SK-N-SH (cell line): Measurements from ENCODE around the gene PRRX1. TPM values are rescaled to one million over a fixed set of nuclear protein-coding genes. Genes with fewer than 3 reads are reported as not detected.

Experiments used
- CTCF ChIA-PET: fragments of 300-600, 350-600 bp; formaldehyde crosslinking; extraction: SDS; loops from one replicate; lab custom pipeline; 2021; lab: Yijun Ruan, JAX
- POLR2A ChIA-PET: fragments of 350-600 bp; sonication (Branson Sonifier 250); formaldehyde crosslinking; extraction: SDS; loops from one replicate; lab custom pipeline; 2020; ENCODE audit warnings: antibody characterized with exemption, inconsistent platforms; lab: Yijun Ruan, JAX
- DNase-seq: peaks from one replicate; pipeline ENCODE4 v3.0.0; 2012
- H2AFZ ChIP-seq: fragments of 200-600 bp; sonication (generic); 2 replicates; pipeline ENCODE4 v1.8.1; 2016; ENCODE audit warnings: antibody characterized with exemption, mild to moderate bottlenecking, low read depth
- H3F3A ChIP-seq: fragments of 200-600 bp; sonication (generic); replicated peaks from 2 replicates; pipeline ENCODE3; 2016; ENCODE audit warnings: antibody characterized with exemption, mild to moderate bottlenecking; ENCODE audit not compliant: insufficient read depth
- H3K27ac ChIP-seq, 2 experiments: fragments of 200-500 bp in 1 of 2; fragments of 200-600 bp in 1 of 2; sonication (Bioruptor generic) in 1 of 2; sonication (generic), shearing (Covaris generic) in 1 of 2; 2 replicates each; pipeline versions ENCODE4 v1.5.1 to v1.6.1; 2014 to 2016; ENCODE audit warnings: low read depth in 2 of 2, inconsistent platforms in 1 of 2, low read length in 1 of 2, mild to moderate bottlenecking in 1 of 2, mixed read lengths in 1 of 2
- H3K27me3 ChIP-seq: fragments of 200-600 bp; sonication (generic), shearing (Covaris generic); 2 replicates; pipeline ENCODE4 v1.6.1; 2016; ENCODE audit warnings: mixed run types; ENCODE audit not compliant: insufficient read depth
- H3K36me3 ChIP-seq, 2 experiments: fragments of 200-500 bp in 1 of 2; fragments of 200-600 bp in 1 of 2; sonication (Bioruptor generic) in 1 of 2; sonication (generic) in 1 of 2; replicated peaks in 1 of 2; 2 replicates each; pipeline versions ENCODE3 to v1.5.1; 2014 to 2016; ENCODE audit warnings: low read length in 1 of 2, mild to moderate bottlenecking in 1 of 2; ENCODE audit not compliant: insufficient read depth in 2 of 2, control insufficient read depth in 1 of 2
- H3K4me1 ChIP-seq, 2 experiments: fragments of 200-500 bp in 1 of 2; fragments of 200-600 bp in 1 of 2; sonication (Bioruptor generic) in 1 of 2; sonication (generic), shearing (Covaris generic) in 1 of 2; 2 replicates each; pipeline versions ENCODE4 v1.5.1 to v1.6.1; 2014 to 2016; ENCODE audit warnings: low read depth in 1 of 2, low read length in 1 of 2, mixed run types in 1 of 2; ENCODE audit not compliant: insufficient read depth in 2 of 2, control insufficient read depth in 1 of 2
- H3K4me2 ChIP-seq: fragments of 200-600 bp; sonication (generic), shearing (Covaris generic); 2 replicates; pipeline ENCODE4 v1.6.1; 2017; ENCODE audit warnings: mixed run types
- H3K4me3 ChIP-seq, 2 experiments: fragments of 200-500 bp in 1 of 2; fragments of 200-600 bp in 1 of 2; sonication (Bioruptor generic) in 1 of 2; sonication (generic), shearing (Covaris generic) in 1 of 2; 2 replicates each; pipeline versions ENCODE4 v1.5.1 to v1.8.1; 2014 to 2016; ENCODE audit warnings: low read depth in 2 of 2, inconsistent platforms in 1 of 2, low read length in 1 of 2, mild to moderate bottlenecking in 1 of 2, mixed read lengths in 1 of 2, moderate library complexity in 1 of 2
- H3K79me2 ChIP-seq: fragments of 200-600 bp; sonication (generic); 2 replicates; pipeline ENCODE4 v1.8.1; 2017; ENCODE audit warnings: mild to moderate bottlenecking; ENCODE audit not compliant: insufficient read depth
- H3K9ac ChIP-seq: fragments of 200-600 bp; sonication (generic); 2 replicates; pipeline ENCODE4 v1.6.1; 2017; ENCODE audit warnings: mixed run types
- H3K9me2 ChIP-seq: fragments of 200-600 bp; sonication (generic); 2 replicates; pipeline ENCODE4 v1.6.1; 2017; ENCODE audit warnings: mixed run types
- H3K9me3 ChIP-seq: fragments of 200-600 bp; sonication (generic); 2 replicates; pipeline ENCODE4 v1.6.1; 2017; ENCODE audit warnings: mixed run types, mild to moderate bottlenecking, moderate library complexity
- H4K20me1 ChIP-seq: fragments of 200-600 bp; sonication (generic); 2 replicates; pipeline ENCODE4 v1.6.1; 2017; ENCODE audit warnings: mild to moderate bottlenecking, mixed run types; ENCODE audit not compliant: insufficient read depth
- CTCF ChIP-seq: fragments of 200-600 bp; sonication (generic); IDR thresholded peaks from 2 replicates; pipeline ENCODE4 v1.6.1; 2017; ENCODE audit warnings: antibody characterized with exemption, mild to moderate bottlenecking, moderate library complexity
- EP300 ChIP-seq, 2 experiments: IDR thresholded peaks; 2 replicates each; pipeline versions ENCODE4 v1.4.0 to v1.6.1; 2012; ENCODE audit warnings: borderline replicate concordance in 1 of 2, low read depth in 1 of 2, low read length in 1 of 2
- MAX ChIP-seq: IDR thresholded peaks from 2 replicates; pipeline ENCODE4 v1.4.0; 2012; ENCODE audit warnings: low read depth
- MXI1 ChIP-seq: IDR thresholded peaks from 2 replicates; pipeline ENCODE4 v1.6.1; 2012; ENCODE audit warnings: mild to moderate bottlenecking, low read depth, low read length, improper control_type of control experiment
- NRF1 ChIP-seq: IDR thresholded peaks from 2 replicates; pipeline ENCODE4 v1.6.1; 2012; ENCODE audit warnings: low read depth, mild to moderate bottlenecking, low read length
- PBX3 ChIP-seq: IDR thresholded peaks from 2 replicates; pipeline ENCODE4; 2012
- RAD21 ChIP-seq: IDR thresholded peaks from 2 replicates; pipeline ENCODE4 v1.6.1; 2012; ENCODE audit warnings: mild to moderate bottlenecking, low read length
- RCOR1 ChIP-seq: fragments of 150-350 bp; IDR thresholded peaks from 2 replicates; pipeline ENCODE4 v1.6.1; 2017; ENCODE audit warnings: antibody characterized with exemption, low read length
- REST ChIP-seq: IDR thresholded peaks from 2 replicates; pipeline ENCODE4 v1.6.1; 2012; ENCODE audit warnings: mild to moderate bottlenecking, low read depth, low read length, moderate library complexity
- RFX5 ChIP-seq: IDR thresholded peaks from 2 replicates; pipeline ENCODE4 v1.6.1; 2012; ENCODE audit warnings: mild to moderate bottlenecking, improper control_type of control experiment, low read length
- RXRA ChIP-seq: IDR thresholded peaks from 2 replicates; pipeline ENCODE4 v1.4.0; 2012; ENCODE audit warnings: low read depth, mild to moderate bottlenecking, borderline replicate concordance
- SIN3A ChIP-seq: IDR thresholded peaks from 2 replicates; pipeline ENCODE4 v1.6.1; 2012; ENCODE audit warnings: low read depth, mild to moderate bottlenecking, low read length, moderate library complexity, borderline replicate concordance
- TAF1 ChIP-seq: IDR thresholded peaks from 2 replicates; pipeline ENCODE4 v1.6.1; 2012; ENCODE audit warnings: low read depth, mild to moderate bottlenecking, low read length, moderate library complexity, borderline replicate concordance
- TCF12 ChIP-seq: IDR thresholded peaks from 2 replicates; pipeline ENCODE4 v1.4.0; 2012
- USF1 ChIP-seq: IDR thresholded peaks from 2 replicates; pipeline ENCODE4 v1.4.0; 2012; ENCODE audit warnings: low read depth, borderline replicate concordance
- YY1 ChIP-seq: IDR thresholded peaks from 2 replicates; pipeline ENCODE4 v1.4.0; 2012; ENCODE audit warnings: low read depth, mild to moderate bottlenecking
- ZBTB33 ChIP-seq: IDR thresholded peaks from 2 replicates; pipeline ENCODE4 v1.4.0; 2012; ENCODE audit warnings: low read depth, borderline replicate concordance
- WGBS: methylation state at CpG from one replicate; pipeline ENCODE4 v1.1.6; 2017; ENCODE audit warnings: low lambda C conversion rate; 5-methylcytosine and 5-hydroxymethylcytosine counted together
- polyA plus RNA-seq, 3 experiments: library from polyadenylated mRNA; depleted of rRNA; stranded (reverse); fragments of >200 nt; gene quantifications; 2 replicates each; pipeline ENCODE4 v1.2.3, GENCODE V29; 2012

Gene PRRX1
- polyA plus RNA-seq, 1 of the 3 experiments (the other 2 are of a cell fraction), result 356 TPM

GRCh38 chr1:170630977-170631376 is 33.0 kb upstream of the PRRX1 start:
- H3K27ac ChIP-seq, result no peak overlapping the region
- no peak for DNase-seq
- no peaks in the 10 kb centered on the region for H4K20me1 ChIP-seq
- no peak overlapping the region for H3K4me2 ChIP-seq
- CTCF ChIA-PET, result no interaction called here
- peaks cover 0 to 12% of the 10 kb centered on the region in 2 experiments; a peak in 3 of 4 replicates for H3K4me1 ChIP-seq
- peaks cover 30% of the 10 kb centered on the region for H3F3A ChIP-seq
- POLR2A ChIA-PET, result no interaction called here
- no peaks in the 10 kb centered on the region for H3K36me3 ChIP-seq
- 50% methylated on average over 2 of the region's 7 CpGs for WGBS
- no peak overlapping the region for H3K9ac ChIP-seq
- H3K79me2 ChIP-seq, result no peaks in the 10 kb centered on the region
- H2AFZ ChIP-seq, result no peak overlapping the region
- H3K27me3 ChIP-seq, result no peaks in the 10 kb centered on the region
- TF ChIP-seq RCOR1 (no peak), ZBTB33 (no peak), MAX (no peak), RFX5 (no peak), SIN3A (no peak), RAD21 (no peak), TCF12 (no peak), NRF1 (no peak), RXRA (no peak), TAF1 (no peak), MXI1 (no peak), REST (no peak), CTCF (no peak), USF1 (no peak), PBX3 (no peak), EP300 (IDR thresholded peaks at IDR 0.05; ENCODE audit: borderline replicate concordance in 1 of 2, low read depth in 1 of 2, low read length in 1 of 2) (no peak), YY1 (no peak)
- no peaks in the 10 kb centered on the region for H3K9me3 ChIP-seq
- no peak overlapping the region for H3K4me3 ChIP-seq
- H3K9me2 ChIP-seq, result no peaks in the 10 kb centered on the region
